NCI-H345 treated with DMSO at 0.1 percent for 48 hours (cell line): ENCODE results near the gene MTMR2.
A peak's percentile ranks its signal among the peaks of the same experiment; 100 is the strongest.

Experiments
- DNase-seq: peaks from one replicate; lab custom pipeline; 2025; ENCODE audit not compliant: unreplicated experiment; lab: John Stamatoyannopoulos, UW

MTMR2 gene

GRCh38 chr11:95788921-95789505 is 134.9 kb downstream of the MTMR2 start:
- peak; percentile 7 for DNase-seq
